ENCODE results near the gene BRWD1.
A peak's percentile ranks its signal among the peaks of the same experiment; 100 is the strongest.

Gene BRWD1

GRCh38 chr21:39313571-39314142 is at the start of gene BRWD1:
BRWD1 (minus strand) TSS chr21:39313632; CDS start chr21:39313491, 141 bp downstream.
- DNase-seq (ENCODE audit: low read depth), result peak; percentile 62

DNA sequence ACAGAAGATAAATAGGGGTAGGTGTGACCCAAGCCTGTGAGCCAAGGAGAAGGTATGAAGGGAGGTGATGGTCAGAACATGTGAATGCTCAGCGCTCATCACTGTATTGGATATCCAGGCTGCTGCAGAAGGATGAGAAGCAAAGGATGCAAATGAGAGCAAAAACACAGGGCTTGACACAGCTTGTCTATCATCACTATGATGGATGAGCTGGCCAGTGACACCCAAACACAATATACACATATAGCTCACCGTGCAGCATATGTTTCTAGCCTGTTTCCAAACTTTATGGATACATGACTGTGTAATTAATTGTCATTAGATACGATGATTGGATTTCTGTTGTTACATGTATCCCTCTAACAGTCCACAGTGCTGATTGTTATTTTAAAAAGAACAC is 49.3 kb upstream of the BRWD1 start:
- no peak for DNase-seq (ENCODE audit: low read depth)

GRCh38 chr21:39359382-39359781 is 46.0 kb upstream of the BRWD1 start:
- DNase-seq (ENCODE audit: low read depth), result no peak

DNA sequence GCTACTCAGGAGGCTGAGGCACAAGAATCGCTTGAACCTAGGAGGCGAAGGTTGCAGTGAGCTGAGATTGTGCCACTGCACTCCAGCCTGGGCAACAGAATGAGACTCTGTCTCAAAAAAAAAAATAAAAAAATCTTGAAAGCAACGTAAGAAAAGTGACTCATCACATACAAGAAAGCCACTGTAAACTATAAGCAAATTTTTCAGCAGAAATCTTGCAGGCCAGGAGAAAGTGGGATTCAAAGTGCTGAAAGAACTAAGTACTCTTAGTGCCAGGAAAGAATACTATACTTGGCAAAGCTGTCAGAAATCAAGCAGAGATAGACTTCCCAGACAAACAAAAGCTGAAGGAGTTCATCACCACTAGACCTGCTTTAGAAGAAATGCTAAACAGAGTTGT is 39.9 kb upstream of the BRWD1 start:
- no peak for DNase-seq (ENCODE audit: low read depth)

GRCh38 chr21:39350094-39351005 is 36.9 kb upstream of the BRWD1 start:
- DNase-seq (ENCODE audit: low read depth), result no peak

DNA sequence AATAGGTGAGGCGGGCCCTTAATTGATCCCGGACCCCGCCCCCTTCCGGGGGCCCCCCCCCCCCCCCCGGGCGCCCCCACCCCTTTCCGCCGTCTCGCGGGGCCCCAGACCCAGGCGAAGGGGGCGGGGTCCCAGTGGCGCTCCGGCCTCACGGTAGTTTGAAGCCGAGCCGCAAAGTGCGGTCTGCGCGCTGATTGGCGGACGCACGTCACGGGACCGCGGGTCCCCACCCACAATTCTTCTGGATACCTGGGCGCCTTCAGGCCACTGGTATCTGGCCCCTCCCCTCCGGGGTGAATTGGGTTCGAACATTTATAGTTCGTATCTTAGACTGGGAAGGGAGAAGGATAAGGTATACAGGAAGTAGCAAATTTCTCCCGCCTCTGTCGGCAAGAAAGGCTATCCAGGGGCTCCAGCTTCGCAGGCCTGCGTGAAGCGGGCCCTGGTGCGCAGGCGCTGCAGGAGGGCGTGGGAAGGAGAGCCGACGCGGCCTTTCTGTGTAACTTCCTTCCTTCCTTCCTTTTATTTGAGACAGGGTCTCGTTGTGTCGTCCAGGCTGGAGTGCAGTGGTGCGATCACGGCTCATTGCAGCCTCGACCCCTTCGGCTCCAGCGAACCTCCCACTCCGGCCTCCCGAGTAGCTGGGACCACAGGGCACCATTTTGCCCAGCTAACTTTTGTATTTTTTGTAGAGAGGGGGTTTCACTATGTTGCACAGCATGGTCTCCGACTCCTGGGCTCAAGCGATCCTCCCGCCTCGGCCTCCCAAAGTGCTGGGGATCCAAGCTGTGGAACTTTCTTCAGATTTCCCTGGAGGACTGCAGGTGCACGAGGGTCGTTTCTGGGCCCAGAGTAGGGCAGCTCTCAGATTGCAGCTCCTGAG is 36.0 kb upstream of the BRWD1 start:
- DNase-seq (ENCODE audit: low read depth), result peak; percentile 95

DNA sequence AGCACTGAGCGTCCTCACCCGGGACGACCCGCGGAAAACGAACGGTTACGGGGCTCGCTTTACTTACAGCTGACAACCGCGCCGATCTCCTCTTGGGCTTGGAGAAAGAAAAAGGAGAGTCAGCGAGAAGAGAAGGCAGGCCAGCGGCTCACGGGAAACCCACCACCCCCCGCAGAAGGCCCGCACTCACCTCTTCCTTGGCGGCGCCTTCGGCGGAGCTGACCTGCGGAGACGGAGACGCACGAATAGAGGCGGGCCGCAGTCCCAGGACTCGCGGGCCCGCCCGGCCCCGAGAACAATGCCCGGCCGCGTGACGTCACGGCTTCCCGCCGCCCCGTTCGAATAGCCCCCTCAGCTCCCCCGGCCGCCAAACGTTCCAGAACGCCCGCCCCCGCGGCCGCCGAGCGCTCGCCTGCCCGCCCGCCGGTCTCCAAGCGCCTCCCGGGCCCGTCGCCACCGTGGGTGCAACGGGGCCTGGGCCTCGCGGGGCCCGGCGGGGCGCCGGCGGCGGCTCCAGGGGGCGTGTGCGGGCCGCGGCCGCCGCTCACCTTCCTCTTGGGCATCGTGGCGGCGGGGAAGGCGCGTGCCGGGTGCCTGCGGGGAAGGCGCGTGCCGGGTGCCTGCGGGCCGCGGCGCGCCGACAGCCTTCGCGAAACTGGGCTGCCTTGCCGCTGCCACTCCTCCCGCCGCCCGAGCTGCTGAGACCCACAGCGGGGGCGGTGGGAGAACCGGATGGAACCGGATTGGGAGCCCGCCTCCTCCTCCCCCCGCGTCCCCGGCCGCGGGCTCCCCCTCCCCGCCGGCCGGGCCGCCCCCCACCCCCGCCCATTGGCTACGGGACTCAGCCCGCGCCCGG is 35.2 kb upstream of the BRWD1 start, which contains the start of gene HMGN1:
Gene HMGN1, minus strand, starts transcription at position 734 of the 856 bp plus-strand sequence. Its CDS starts 171 bp downstream, at position 563.
- peak; percentile 86 for DNase-seq (ENCODE audit: low read depth)

GRCh38 chr21:39348040-39348354 is 34.6 kb upstream of the BRWD1 start:
- no peak for DNase-seq (ENCODE audit: low read depth)

DNA sequence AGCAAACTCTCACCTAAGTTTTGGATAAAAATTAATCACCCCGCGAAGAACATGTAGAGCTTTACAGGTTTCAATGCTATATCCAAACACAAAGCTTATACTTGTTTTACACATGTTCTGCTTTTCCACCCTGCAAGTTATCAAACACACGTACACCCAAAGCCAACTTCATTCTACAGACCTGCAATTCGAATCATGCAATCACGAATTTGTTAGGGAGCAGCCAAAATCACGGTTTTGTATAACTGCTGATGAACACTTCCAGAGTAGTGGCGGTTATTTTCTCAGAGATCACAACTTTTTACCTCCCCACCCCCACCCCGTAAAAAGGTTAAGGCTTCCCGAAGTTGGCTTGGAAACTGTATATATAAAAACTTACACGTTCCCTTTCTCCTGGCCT is 34.1 kb upstream of the BRWD1 start:
- no peak for DNase-seq (ENCODE audit: low read depth)

- no peak for DNase-seq (ENCODE audit: low read depth)
Observed at GRCh38 chr21:39346671-39347331, 33.4 kb upstream of the BRWD1 start.

- DNase-seq (ENCODE audit: low read depth), result no peak
Observed at GRCh38 chr21:39346206-39346605, 32.8 kb upstream of the BRWD1 start.

- no peak for DNase-seq (ENCODE audit: low read depth)
Observed at GRCh38 chr21:39345440-39345839, 32.0 kb upstream of the BRWD1 start.

DNA sequence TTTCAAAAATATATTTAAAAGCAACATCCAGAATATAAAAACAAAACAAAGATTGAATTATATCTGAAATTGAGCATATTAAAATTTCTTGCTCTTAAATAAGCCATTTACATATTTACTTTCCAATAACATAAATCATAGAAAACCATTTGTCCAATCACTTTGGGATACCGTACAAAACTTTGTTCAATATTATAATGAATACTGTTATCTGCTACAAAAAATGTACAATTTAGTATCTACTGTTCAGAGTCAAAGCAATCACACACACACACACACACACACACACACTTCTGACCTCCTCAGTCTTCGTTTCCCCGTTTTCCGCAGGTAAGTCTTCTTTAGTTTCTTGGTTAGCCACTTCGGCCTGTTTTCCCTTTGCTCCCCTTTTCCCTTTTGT is 31.4 kb upstream of the BRWD1 start:
- no peak for DNase-seq (ENCODE audit: low read depth)

GRCh38 chr21:39341249-39341923 is 28.0 kb upstream of the BRWD1 start:
- DNase-seq (ENCODE audit: low read depth), result no peak

- DNase-seq (ENCODE audit: low read depth), result no peak
Observed at GRCh38 chr21:39340687-39341086, 27.3 kb upstream of the BRWD1 start.

- DNase-seq (ENCODE audit: low read depth), result no peak
Observed at GRCh38 chr21:39339231-39339630, 25.8 kb upstream of the BRWD1 start.

- no peak for DNase-seq (ENCODE audit: low read depth)
Observed at GRCh38 chr21:39336457-39337008, 23.1 kb upstream of the BRWD1 start.

DNA sequence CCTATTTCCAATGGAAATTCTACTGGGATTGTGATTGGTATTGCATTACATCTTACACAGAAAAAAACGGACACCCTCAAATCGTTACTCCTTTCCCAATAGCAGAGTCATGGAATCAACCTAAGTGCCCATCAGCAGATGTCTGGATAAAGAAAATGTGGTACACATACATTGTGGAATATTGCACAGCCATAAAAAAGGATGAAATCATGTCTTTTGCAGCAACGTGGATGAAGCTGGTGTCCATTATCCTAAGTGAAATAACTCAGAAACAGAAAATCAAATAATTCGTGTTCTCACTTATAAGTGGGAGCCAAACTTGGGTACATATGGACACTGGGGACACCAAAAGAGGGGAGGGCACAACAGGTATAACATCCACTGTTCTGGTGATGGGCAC is 21.2 kb upstream of the BRWD1 start:
- DNase-seq (ENCODE audit: low read depth), result no peak

- DNase-seq (ENCODE audit: low read depth), result no peak
Observed at GRCh38 chr21:39332175-39332574, 18.7 kb upstream of the BRWD1 start.

- DNase-seq (ENCODE audit: low read depth), result no peak
Observed at GRCh38 chr21:39330001-39330400, 16.6 kb upstream of the BRWD1 start.

Data from stimulated activated CD4-positive, alpha-beta T cell treated with anti-CD3 and anti-CD28 coated beads, Interleukin-2, amount 100 ng/mL, for 4 hours (primary cell).